Endodermal cell (in vitro differentiated cells): ENCODE measurements around the gene KTN1. TPM values are rescaled to one million over a fixed set of nuclear protein-coding genes. Genes with fewer than 3 reads are reported as not detected.
A peak's percentile ranks its signal among the peaks of the same experiment; 100 is the strongest.

ENCODE experiments used
- DNase-seq: peaks from one replicate; pipeline ENCODE4 v3.0.0-alpha.2; 2017
- H3K27ac ChIP-seq: 2 replicates; pipeline ENCODE4 v1.5.1; 2013; ENCODE audit warnings: mild to moderate bottlenecking, low read depth, low read length, moderate library complexity
- H3K27me3 ChIP-seq: 2 replicates; pipeline ENCODE4 v1.6.1; 2013; ENCODE audit warnings: mild to moderate bottlenecking, low read length, moderate library complexity; ENCODE audit not compliant: insufficient read depth, control insufficient read depth, poor library complexity, severe bottlenecking
- H3K36me3 ChIP-seq: 2 replicates; pipeline ENCODE4 v1.7.0; 2013; ENCODE audit warnings: mild to moderate bottlenecking, low read length, moderate library complexity; ENCODE audit not compliant: control insufficient read depth, insufficient read depth
- H3K4me1 ChIP-seq: one replicate; pipeline ENCODE4 v1.7.0; 2013; ENCODE audit warnings: low read length; ENCODE audit not compliant: control insufficient read depth, insufficient read depth
- H3K4me3 ChIP-seq: 2 replicates; pipeline ENCODE4 v1.5.1; 2013; ENCODE audit warnings: mild to moderate bottlenecking, low read length, moderate library complexity
- H3K9ac ChIP-seq: 2 replicates; pipeline ENCODE4 v1.6.1; 2013; ENCODE audit warnings: mild to moderate bottlenecking, low read length, moderate library complexity; ENCODE audit not compliant: poor library complexity, severe bottlenecking; ENCODE audit errors: extremely low read depth
- H3K9me3 ChIP-seq: 2 replicates; pipeline ENCODE4 v1.6.1; 2013; ENCODE audit warnings: mild to moderate bottlenecking, low read length, moderate library complexity; ENCODE audit not compliant: control insufficient read depth
- H3K27ac Mint-ChIP-seq: 2 replicates; pipeline ENCODE4 v1.8.0; 2020; ENCODE audit warnings: mixed read lengths
- H3K27me3 Mint-ChIP-seq: 2 replicates; pipeline ENCODE4 v1.8.0; 2021; ENCODE audit warnings: mild to moderate bottlenecking, mixed read lengths; ENCODE audit not compliant: insufficient read depth
- H3K36me3 Mint-ChIP-seq: 2 replicates; pipeline ENCODE4 v1.8.0; 2020; ENCODE audit warnings: low read depth, mixed read lengths
- H3K4me1 Mint-ChIP-seq: 2 replicates; pipeline ENCODE4 v1.8.0; 2020; ENCODE audit warnings: mixed read lengths
- H3K4me3 Mint-ChIP-seq: 2 replicates; pipeline ENCODE4 v1.8.0; 2020; ENCODE audit warnings: mild to moderate bottlenecking, moderate library complexity, mixed read lengths
- H3K9me3 Mint-ChIP-seq: 2 replicates; pipeline ENCODE4 v1.8.0; 2020; ENCODE audit warnings: mild to moderate bottlenecking, mixed read lengths
- WGBS, 2 experiments: methylation state at CpG; one replicate each; pipeline versions ENCODE4 v1.1.5 to v1.1.7; 2013; ENCODE audit warnings: missing lambda C conversion rate in 2 of 2, mixed read lengths in 1 of 2; ENCODE audit not compliant: insufficient coverage in 1 of 2, insufficient read length in 1 of 2; 5-methylcytosine and 5-hydroxymethylcytosine counted together
- total RNA-seq, 2 donors: library from RNA; stranded (reverse); fragmentation: NEBNext Ultra II Directional in 1 of 2; extraction: Animal tissue kit (Norgen Biotek cat#: 25700) in 1 of 2; gene quantifications; 2 replicates in 1 of 2; 3 replicates in 1 of 2; pipeline ENCODE4 v1.2.1, GENCODE V29; 2021
- TF ChIP-seq, protein P1 (sequence below): fragments of 200-600 bp; sonication (generic); conservative IDR thresholded peaks from 2 replicates; pipeline ENCODE4 v1.5.0; 2021; ENCODE audit warnings: antibody characterized with exemption, mild to moderate bottlenecking

The KTN1 gene
- total RNA-seq, 2 donors from 2014 or later = 215 to 239 TPM

DNA sequence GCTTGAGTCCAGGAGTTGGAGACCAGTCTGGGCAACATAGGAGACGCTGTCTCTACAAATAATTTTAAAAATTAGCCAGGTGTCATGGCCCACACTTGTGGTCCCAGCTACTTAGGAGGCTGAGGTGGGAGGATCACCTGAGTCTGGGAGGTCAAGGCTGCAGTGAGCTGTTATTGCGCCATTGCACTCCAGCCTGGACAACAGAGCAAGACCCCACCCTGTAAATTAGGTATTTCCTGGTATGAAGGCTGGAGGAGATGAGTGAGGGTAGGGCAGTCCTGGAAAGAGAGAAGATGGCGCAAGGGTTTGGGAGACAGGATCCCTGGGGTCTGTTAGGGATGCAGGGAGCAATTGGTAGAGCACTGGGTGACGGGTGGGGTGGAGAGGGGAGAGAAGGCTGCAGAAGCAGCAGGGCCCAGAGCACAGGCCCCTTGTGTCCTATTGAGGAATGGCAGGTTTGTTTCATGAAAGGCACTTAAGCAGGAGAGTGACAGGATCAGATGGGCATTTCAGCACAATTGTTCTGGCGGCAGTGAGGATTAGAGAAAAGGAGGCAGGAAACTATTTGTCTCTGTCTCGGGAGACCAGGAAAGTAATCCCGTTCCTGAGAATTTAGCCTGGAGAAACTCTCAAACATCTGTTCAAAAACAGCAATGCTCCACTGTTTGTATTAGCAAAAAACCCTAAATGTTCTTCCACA is 47.2 kb upstream of the KTN1 start:
- TF ChIP-seq, protein P1, sequence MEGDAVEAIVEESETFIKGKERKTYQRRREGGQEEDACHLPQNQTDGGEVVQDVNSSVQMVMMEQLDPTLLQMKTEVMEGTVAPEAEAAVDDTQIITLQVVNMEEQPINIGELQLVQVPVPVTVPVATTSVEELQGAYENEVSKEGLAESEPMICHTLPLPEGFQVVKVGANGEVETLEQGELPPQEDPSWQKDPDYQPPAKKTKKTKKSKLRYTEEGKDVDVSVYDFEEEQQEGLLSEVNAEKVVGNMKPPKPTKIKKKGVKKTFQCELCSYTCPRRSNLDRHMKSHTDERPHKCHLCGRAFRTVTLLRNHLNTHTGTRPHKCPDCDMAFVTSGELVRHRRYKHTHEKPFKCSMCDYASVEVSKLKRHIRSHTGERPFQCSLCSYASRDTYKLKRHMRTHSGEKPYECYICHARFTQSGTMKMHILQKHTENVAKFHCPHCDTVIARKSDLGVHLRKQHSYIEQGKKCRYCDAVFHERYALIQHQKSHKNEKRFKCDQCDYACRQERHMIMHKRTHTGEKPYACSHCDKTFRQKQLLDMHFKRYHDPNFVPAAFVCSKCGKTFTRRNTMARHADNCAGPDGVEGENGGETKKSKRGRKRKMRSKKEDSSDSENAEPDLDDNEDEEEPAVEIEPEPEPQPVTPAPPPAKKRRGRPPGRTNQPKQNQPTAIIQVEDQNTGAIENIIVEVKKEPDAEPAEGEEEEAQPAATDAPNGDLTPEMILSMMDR = peak; percentile 71
- peak; percentile 63 for DNase-seq
- H3K27me3 ChIP-seq = no peaks in the 10 kb centered on the region
- H3K4me1 ChIP-seq = no peaks in the 10 kb centered on the region
- Mint-ChIP-seq H3K9me3 (peaks cover 7% of the 10 kb centered on the region), H3K27me3 (no peaks in the 10 kb centered on the region), H3K4me1 (peaks cover 10% of the 10 kb centered on the region), H3K36me3 (peaks cover 2% of the 10 kb centered on the region), H3K27ac (no peak overlapping the region), H3K4me3 (no peak overlapping the region)
- H3K4me3 ChIP-seq = no peak overlapping the region
- H3K36me3 ChIP-seq = no peaks in the 10 kb centered on the region
- no peak overlapping the region for H3K9ac ChIP-seq
- H3K9me3 ChIP-seq = peaks cover 14% of the 10 kb centered on the region
- 90 to 95% methylated on average over 4 to 7 of the region's 7 CpGs for WGBS, 2 experiments
- no peak overlapping the region for H3K27ac ChIP-seq

DNA sequence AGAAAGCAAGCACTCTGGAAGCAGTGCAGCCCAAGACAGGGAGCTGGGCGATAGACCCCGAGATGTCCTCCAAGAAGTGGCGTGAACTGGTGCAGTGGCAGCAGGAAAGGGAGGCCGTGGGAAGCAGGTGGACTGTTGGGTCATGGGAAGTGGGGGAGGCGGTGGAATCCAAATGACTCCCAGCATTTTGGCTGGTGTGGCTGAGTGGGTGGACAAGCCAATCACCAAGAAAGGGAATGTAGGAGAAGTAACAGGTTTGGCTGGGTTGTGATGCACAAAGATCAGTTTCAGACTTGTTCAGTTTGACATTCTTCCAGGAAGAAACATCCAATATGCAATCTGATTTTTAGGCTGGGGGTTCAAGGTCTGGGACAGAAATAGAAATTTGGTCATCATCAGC is 46.0 kb upstream of the KTN1 start:
- Histone ChIP-seq H3K9ac (no peak overlapping the region), H3K4me3 (no peak overlapping the region), H3K4me1 (no peaks in the 10 kb centered on the region), H3K9me3 (peaks cover 14% of the 10 kb centered on the region), H3K36me3 (no peaks in the 10 kb centered on the region), H3K27ac (no peak overlapping the region), H3K27me3 (no peaks in the 10 kb centered on the region)
- peaks cover 10% of the 10 kb centered on the region for H3K4me1 Mint-ChIP-seq
- peaks cover 2% of the 10 kb centered on the region for H3K36me3 Mint-ChIP-seq
- H3K27me3 Mint-ChIP-seq = no peaks in the 10 kb centered on the region
- H3K27ac Mint-ChIP-seq = no peak overlapping the region
- WGBS, 2 experiments = 94 to 95% methylated on average over 4 to 5 of the region's 5 CpGs
- DNase-seq = no peak
- TF ChIP-seq, protein P1 = no peak
- peaks cover 7% of the 10 kb centered on the region for H3K9me3 Mint-ChIP-seq
- H3K4me3 Mint-ChIP-seq = no peak overlapping the region

DNA sequence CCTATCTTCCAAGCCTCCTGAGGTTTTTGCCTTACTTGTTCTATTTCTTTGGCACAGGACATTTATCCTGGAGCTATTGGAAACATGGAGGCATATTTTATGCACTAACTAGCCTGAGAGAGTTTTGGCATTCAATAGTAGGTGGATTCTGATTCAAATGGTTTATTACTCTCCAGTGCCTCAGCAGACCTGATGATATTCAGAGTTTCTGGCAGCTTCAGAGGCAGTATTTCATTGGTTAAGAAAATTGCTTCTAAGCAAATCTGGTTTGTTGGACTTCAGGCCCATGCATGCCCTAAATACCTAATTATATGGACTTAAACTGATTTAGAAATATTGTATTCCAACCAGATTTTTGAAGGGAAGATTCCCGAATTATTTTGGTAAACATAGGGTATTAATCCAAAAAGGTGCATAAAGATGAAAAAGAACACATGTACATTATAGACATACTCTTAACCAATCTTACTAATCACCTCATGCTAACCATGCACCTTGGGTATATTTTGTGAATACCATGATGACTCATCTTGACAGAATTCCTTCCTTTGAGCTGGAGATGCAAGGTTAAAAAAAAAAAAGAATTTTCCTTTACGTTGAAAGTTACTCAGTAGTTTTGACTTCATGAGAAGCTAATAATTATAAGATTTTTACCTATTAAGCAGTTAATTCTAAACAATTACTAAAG is 44.3 kb upstream of the KTN1 start:
- H3K36me3 Mint-ChIP-seq = peaks cover 2% of the 10 kb centered on the region
- DNase-seq = no peak
- Histone ChIP-seq H3K4me3 (no peak overlapping the region), H3K27me3 (no peaks in the 10 kb centered on the region), H3K9me3 (peaks cover 14% of the 10 kb centered on the region), H3K36me3 (no peaks in the 10 kb centered on the region), H3K4me1 (no peaks in the 10 kb centered on the region), H3K9ac (no peak overlapping the region), H3K27ac (no peak overlapping the region)
- H3K4me1 Mint-ChIP-seq = peaks cover 6% of the 10 kb centered on the region
- H3K27me3 Mint-ChIP-seq = no peaks in the 10 kb centered on the region
- no peak overlapping the region for H3K27ac Mint-ChIP-seq
- H3K4me3 Mint-ChIP-seq = no peak overlapping the region
- TF ChIP-seq, protein P1 = no peak
- 100% methylated on average over 1 of the region's 2 CpGs; no CpG with 5 or more reads in 1 of the 2 experiments for WGBS, 2 experiments
- H3K9me3 Mint-ChIP-seq = peaks cover 7% of the 10 kb centered on the region
